Bronchial epithelial cell (primary cell): Measurements from ENCODE around the gene MCC. TPM values are rescaled to one million over a fixed set of nuclear protein-coding genes. Genes with fewer than 3 reads are reported as not detected.

Experiments
- DNase-seq: peaks from one replicate; pipeline ENCODE4 v3.0.0-alpha.2; 2010; ENCODE audit warnings: low read depth
- FAIRE-seq: peaks from 2 replicates; lab custom pipeline; 2011; peaks lifted over from hg19 to GRCh38; lab: Jason Lieb, UNC
- H3K27me3 ChIP-seq: 2 replicates; pipeline ENCODE4 v1.5.1; 2011; ENCODE audit warnings: low read length; ENCODE audit not compliant: control insufficient read depth, insufficient read depth
- H3K36me3 ChIP-seq: 2 replicates; pipeline ENCODE4 v1.5.1; 2011; ENCODE audit warnings: low read length; ENCODE audit not compliant: control insufficient read depth, insufficient read depth
- H3K4me3 ChIP-seq: 2 replicates; pipeline ENCODE4 v1.5.1; 2011; ENCODE audit warnings: mild to moderate bottlenecking, low read depth, low read length, control low read depth
- CTCF ChIP-seq: IDR thresholded peaks from 2 replicates; pipeline ENCODE4 v1.5.1; 2011; ENCODE audit warnings: mild to moderate bottlenecking, moderate library complexity, low read length, control low read depth, inconsistent platforms; ENCODE audit not compliant: insufficient read depth, severe bottlenecking
- total RNA-seq: library from RNA; depleted of rRNA; stranded (reverse); fragments of >200 nt; gene quantifications from 2 replicates; pipeline ENCODE4 v1.2.1, GENCODE V29; 2014

MCC gene
- total RNA-seq, 1 donor from 2014 or later, result 43.2 TPM

- peaks cover 32% of the 10 kb centered on the region for H3K36me3 ChIP-seq
- H3K27me3 ChIP-seq, result no peaks in the 10 kb centered on the region
- no peak for FAIRE-seq
- TF ChIP-seq CTCF, result no peak
- H3K4me3 ChIP-seq, result no peak overlapping the region
- DNase-seq, result peak; percentile 35
Measured at GRCh38 chr5:113061846-113062780, 426.1 kb downstream of the MCC start.

GRCh38 chr5:113060408-113061025 lies 427.7 kb downstream of the MCC start:
- Histone ChIP-seq H3K27me3 (no peaks in the 10 kb centered on the region), H3K36me3 (peaks cover 27% of the 10 kb centered on the region), H3K4me3 (no peak overlapping the region)
- peak; percentile 26 for DNase-seq
- TF ChIP-seq CTCF, result no peak
- FAIRE-seq, result no peak

- no peak overlapping the region for H3K4me3 ChIP-seq
- H3K36me3 ChIP-seq, result peaks cover 31% of the 10 kb centered on the region
- DNase-seq (no peak), FAIRE-seq (no peak)
- TF ChIP-seq CTCF, result no peak
- H3K27me3 ChIP-seq, result no peaks in the 10 kb centered on the region
Measured at GRCh38 chr5:113059232-113060040, 428.8 kb downstream of the MCC start.

GRCh38 chr5:113058706-113059226 lies 429.5 kb downstream of the MCC start:
- Histone ChIP-seq H3K27me3 (no peaks in the 10 kb centered on the region), H3K4me3 (no peak overlapping the region), H3K36me3 (peaks cover 28% of the 10 kb centered on the region)
- FAIRE-seq, result no peak
- TF ChIP-seq CTCF, result no peak
- DNase-seq, result no peak

- Histone ChIP-seq H3K36me3 (peaks cover 26% of the 10 kb centered on the region), H3K27me3 (no peaks in the 10 kb centered on the region), H3K4me3 (no peak overlapping the region)
- FAIRE-seq (no peak), DNase-seq (no peak)
- no peak for TF ChIP-seq CTCF
Measured at GRCh38 chr5:113058269-113058668, 430.0 kb downstream of the MCC start.
